H1 (cell line): ENCODE results near the gene KIF20A. TPM values are rescaled to one million over a fixed set of nuclear protein-coding genes. Genes with fewer than 3 reads are reported as not detected.

Experiments
- CTCF ChIA-PET: fragments of 300-600 bp; sonication (Branson Sonifier 250); formaldehyde crosslinking; loops from one replicate; lab custom pipeline; 2021; ENCODE audit not compliant: partially characterized antibody; lab: Charles Lee
- POLR2A ChIA-PET: fragments of 300-600 bp; sonication (Branson Sonifier 250); formaldehyde crosslinking; loops from one replicate; lab custom pipeline; 2021; ENCODE audit warnings: inconsistent platforms; ENCODE audit not compliant: partially characterized antibody; lab: Charles Lee
- DNase-seq, 2 experiments: peaks; one replicate each; pipeline versions ENCODE4 v3.0.0 to v3.0.0-alpha.2; 2010 to 2022; ENCODE audit warnings: low spot score in 2 of 2, low read depth in 1 of 2, mixed read lengths in 1 of 2
- FAIRE-seq: peaks from 2 replicates; lab custom pipeline; 2011; peaks lifted over from hg19 to GRCh38; lab: Jason Lieb, UNC
- H2AFZ ChIP-seq: 2 replicates; pipeline ENCODE4 v1.8.1; 2012; ENCODE audit warnings: low read length, inconsistent platforms
- H2AK5ac ChIP-seq: 2 replicates; pipeline ENCODE4 v1.6.1; 2013; ENCODE audit warnings: low read depth, low read length
- H2BK120ac ChIP-seq: replicated peaks from 2 replicates; pipeline ENCODE3; 2013; ENCODE audit warnings: low read depth, low read length, inconsistent platforms
- H2BK12ac ChIP-seq: 2 replicates; pipeline ENCODE4 v1.6.1; 2013; ENCODE audit warnings: low read depth, low read length
- H2BK15ac ChIP-seq: 2 replicates; pipeline ENCODE4 v1.6.1; 2013; ENCODE audit warnings: low read length
- H2BK20ac ChIP-seq: 2 replicates; pipeline ENCODE4 v1.6.1; 2013; ENCODE audit warnings: low read length
- H2BK5ac ChIP-seq: 2 replicates; pipeline ENCODE4 v1.6.1; 2013; ENCODE audit warnings: low read depth, low read length
- H3K14ac ChIP-seq: 2 replicates; pipeline ENCODE4 v1.6.1; 2013; ENCODE audit warnings: inconsistent platforms; ENCODE audit not compliant: insufficient read length
- H3K18ac ChIP-seq: 2 replicates; pipeline ENCODE4 v1.6.1; 2013; ENCODE audit warnings: low read length; ENCODE audit errors: extremely low read depth
- H3K23ac ChIP-seq: 2 replicates; pipeline ENCODE4 v1.6.1; 2013; ENCODE audit warnings: inconsistent platforms; ENCODE audit not compliant: insufficient read length
- H3K23me2 ChIP-seq: 2 replicates; pipeline ENCODE4 v1.6.1; 2013; ENCODE audit warnings: low read depth, low read length
- H3K27ac ChIP-seq: 2 replicates; pipeline ENCODE4 v1.6.1; 2011; ENCODE audit warnings: low read depth, low read length, inconsistent platforms
- H3K27me3 ChIP-seq, 4 experiments: replicated peaks in 1 of 4; 1 replicate in 1 of 4; 2 replicates in 3 of 4; pipeline versions ENCODE4 v1.6.1 to v1.8.1; 2011 to 2013; ENCODE audit warnings: low read length in 3 of 4, mild to moderate bottlenecking in 3 of 4, inconsistent platforms in 2 of 4, mixed read lengths in 2 of 4, moderate library complexity in 1 of 4; ENCODE audit not compliant: control insufficient read depth in 3 of 4, insufficient read depth in 3 of 4; ENCODE audit errors: extremely low read depth in 1 of 4
- H3K36me3 ChIP-seq, 4 experiments: 2 replicates each; pipeline versions ENCODE4 v1.6.1 to v1.8.1; 2011 to 2013; ENCODE audit warnings: mild to moderate bottlenecking in 4 of 4, low read length in 3 of 4, moderate library complexity in 2 of 4, control low read depth in 1 of 4, inconsistent platforms in 1 of 4; ENCODE audit not compliant: insufficient read depth in 4 of 4, control insufficient read depth in 2 of 4
- H3K4ac ChIP-seq: replicated peaks from 2 replicates; pipeline ENCODE3; 2013; ENCODE audit warnings: low read length, low read depth, mixed read lengths, inconsistent platforms; ENCODE audit not compliant: insufficient read length
- H3K4me1 ChIP-seq, 4 experiments: replicated peaks in 1 of 4; 1 replicate in 1 of 4; 2 replicates in 3 of 4; pipeline versions ENCODE4 v1.6.1 to v1.8.1; 2011 to 2013; ENCODE audit warnings: low read length in 3 of 4, inconsistent platforms in 2 of 4, mixed read lengths in 1 of 4; ENCODE audit not compliant: insufficient read depth in 4 of 4, control insufficient read depth in 3 of 4
- H3K4me2 ChIP-seq, 2 experiments: 2 replicates each; pipeline versions ENCODE4 v1.6.1 to v1.8.1; 2011 to 2013; ENCODE audit warnings: low read depth in 2 of 2, low read length in 2 of 2, control low read depth in 1 of 2, inconsistent platforms in 1 of 2, mild to moderate bottlenecking in 1 of 2; ENCODE audit not compliant: insufficient read depth in 1 of 2
- H3K4me3 ChIP-seq, 4 experiments: fragments of 200-600, 300-600 bp in 1 of 4; sonication (generic), shearing (Covaris generic), sonication (Bioruptor Twin) in 1 of 4; 2 replicates each; pipeline versions ENCODE4 v1.5.1 to v1.8.1; 2011 to 2016; ENCODE audit warnings: low read length in 4 of 4, low read depth in 3 of 4, control low read depth in 2 of 4, inconsistent platforms in 2 of 4, mild to moderate bottlenecking in 2 of 4, mixed read lengths in 1 of 4, moderate library complexity in 1 of 4; ENCODE audit not compliant: insufficient read depth in 2 of 4; ENCODE audit errors: extremely low read depth in 1 of 4
- H3K56ac ChIP-seq: replicated peaks from 2 replicates; pipeline ENCODE3; 2013; ENCODE audit warnings: low read depth, mild to moderate bottlenecking, mixed read lengths, low read length, inconsistent platforms; ENCODE audit not compliant: insufficient read length
- H3K79me1 ChIP-seq: 2 replicates; pipeline ENCODE4 v1.6.1; 2013; ENCODE audit warnings: low read depth, low read length, control low read depth
- H3K79me2 ChIP-seq, 2 experiments: 2 replicates each; pipeline versions ENCODE4 v1.6.1 to v1.8.1; 2012 to 2013; ENCODE audit warnings: low read length in 2 of 2, mild to moderate bottlenecking in 2 of 2, inconsistent platforms in 1 of 2; ENCODE audit not compliant: insufficient read depth in 2 of 2, control insufficient read depth in 1 of 2
- H3K9ac ChIP-seq, 4 experiments: replicated peaks in 1 of 4; 1 replicate in 1 of 4; 2 replicates in 3 of 4; pipeline versions ENCODE4 v1.6.1 to v1.8.1; 2011 to 2013; ENCODE audit warnings: low read depth in 3 of 4, low read length in 3 of 4, control low read depth in 2 of 4, mild to moderate bottlenecking in 2 of 4, moderate library complexity in 2 of 4, inconsistent platforms in 1 of 4; ENCODE audit errors: extremely low read depth in 1 of 4
- H3K9me3 ChIP-seq, 2 experiments: 2 replicates each; pipeline versions ENCODE4 v1.6.1 to v1.8.1; 2012 to 2013; ENCODE audit warnings: mild to moderate bottlenecking in 2 of 2, moderate library complexity in 2 of 2, control low read depth in 1 of 2, inconsistent platforms in 1 of 2, low read depth in 1 of 2, low read length in 1 of 2, mixed read lengths in 1 of 2; ENCODE audit not compliant: insufficient read depth in 2 of 2
- H4K20me1 ChIP-seq, 2 experiments: replicated peaks in 1 of 2; 2 replicates each; pipeline versions ENCODE3 to v1.8.1; 2011 to 2013; ENCODE audit warnings: inconsistent platforms in 2 of 2, low read length in 2 of 2, mild to moderate bottlenecking in 1 of 2; ENCODE audit not compliant: insufficient read depth in 2 of 2, control insufficient read depth in 1 of 2
- H4K5ac ChIP-seq: 2 replicates; pipeline ENCODE4 v1.6.1; 2013; ENCODE audit warnings: low read length, low read depth, mixed read lengths, inconsistent platforms; ENCODE audit not compliant: insufficient read length
- H4K8ac ChIP-seq: 2 replicates; pipeline ENCODE4 v1.8.0; 2013; ENCODE audit warnings: mild to moderate bottlenecking, moderate library complexity, low read length, inconsistent platforms; ENCODE audit not compliant: insufficient read depth; ENCODE audit errors: extremely low read depth
- H4K91ac ChIP-seq: replicated peaks from 2 replicates; pipeline ENCODE3; 2013; ENCODE audit warnings: low read length, mixed read lengths, inconsistent platforms; ENCODE audit not compliant: insufficient read length
- CHD7 ChIP-seq: fragments of 300-600 bp; sonication (generic); IDR thresholded peaks from 2 replicates; pipeline ENCODE4 v1.7.1; 2012; ENCODE audit warnings: low read length, moderate library complexity, mild to moderate bottlenecking, inconsistent platforms; ENCODE audit not compliant: insufficient replicate concordance
- polyA plus RNA-seq, 7 experiments: library from polyadenylated mRNA; depleted of rRNA in 3 of 7; stranded (reverse) in 5 of 7; unstranded in 2 of 7; fragments of >200 nt in 5 of 7; fragments of 200-250 nt in 2 of 7; gene quantifications; 1 replicate in 5 of 7; 2 replicates in 1 of 7; 4 replicates in 1 of 7; pipeline versions ENCODE4 v1.2.1 to v1.2.3, GENCODE V29; 2011 to 2013; ENCODE audit warnings: missing spikeins in 2 of 7, mixed read lengths in 2 of 7
- total RNA-seq: library from RNA; stranded (reverse); fragmentation: NEBNext Ultra II Directional; extraction: Animal tissue kit (Norgen Biotek cat#: 25700); gene quantifications from 2 replicates; pipeline ENCODE4 v1.2.1, GENCODE V29; 2021

The KIF20A gene
- total and polyA plus RNA-seq, 2 of the 8 experiments (the other 6 are each of a cell fraction or from before 2014, with no cell fraction given), result 33.3 to 67.1 TPM

GRCh38 chr5:138226910-138227309, 48.0 kb downstream of the KIF20A start:
- Histone ChIP-seq H3K56ac (no peak overlapping the region), H2BK20ac (no peak overlapping the region), H3K9ac (no peak overlapping the region), H2AK5ac (no peak overlapping the region), H3K27ac (no peak overlapping the region), H3K36me3 (no peaks in the 10 kb centered on the region), H2AFZ (no peak overlapping the region), H3K79me2 (no peaks in the 10 kb centered on the region), H2BK120ac (no peak overlapping the region), H3K4me1 (no peaks in the 10 kb centered on the region), H3K23ac (no peak overlapping the region), H3K18ac (no peak overlapping the region), H2BK5ac (no peak overlapping the region), H3K27me3 (no peaks in the 10 kb centered on the region; a peak in 1 of 7 replicates), H4K91ac (no peak overlapping the region), H4K8ac (no peak overlapping the region), H3K23me2 (no peaks in the 10 kb centered on the region), H2BK15ac (no peak overlapping the region), H3K79me1 (no peaks in the 10 kb centered on the region), H4K20me1 (no peaks in the 10 kb centered on the region), H3K14ac (no peak overlapping the region), H3K9me3 (peaks cover 4 to 6% of the 10 kb centered on the region in 2 experiments; a peak in 1 of 4 replicates), H3K4me3 (no peak overlapping the region), H3K4me2 (no peak overlapping the region), H2BK12ac (no peak overlapping the region), H3K4ac (no peak overlapping the region), H4K5ac (no peak overlapping the region)
- DNase-seq (no peak), FAIRE-seq (no peak)
- POLR2A ChIA-PET, result no interaction called here
- CTCF ChIA-PET, result interaction anchor here (2.5 to 9.2 kb wide), 2 partner anchors 17 to 53 kb away, joined by 8 to 128 read pairs; partner anchors contain the start of gene GFRA3
- TF ChIP-seq CHD7, result no peak
